HCT116 (cell line): ENCODE measurements around the gene LIMK2.

ENCODE experiments used
- ZNF274 ChIP-seq: fragments of 200-500 bp; sonication (Bioruptor generic); IDR thresholded peaks from 2 replicates; pipeline ENCODE4 v1.6.1; 2014; ENCODE audit warnings: mild to moderate bottlenecking, low read depth, low read length, inconsistent platforms
- TF ChIP-seq, protein P1 (sequence below): IDR thresholded peaks from 2 replicates; pipeline ENCODE4 v1.6.1; 2012; ENCODE audit warnings: low read depth

DNA sequence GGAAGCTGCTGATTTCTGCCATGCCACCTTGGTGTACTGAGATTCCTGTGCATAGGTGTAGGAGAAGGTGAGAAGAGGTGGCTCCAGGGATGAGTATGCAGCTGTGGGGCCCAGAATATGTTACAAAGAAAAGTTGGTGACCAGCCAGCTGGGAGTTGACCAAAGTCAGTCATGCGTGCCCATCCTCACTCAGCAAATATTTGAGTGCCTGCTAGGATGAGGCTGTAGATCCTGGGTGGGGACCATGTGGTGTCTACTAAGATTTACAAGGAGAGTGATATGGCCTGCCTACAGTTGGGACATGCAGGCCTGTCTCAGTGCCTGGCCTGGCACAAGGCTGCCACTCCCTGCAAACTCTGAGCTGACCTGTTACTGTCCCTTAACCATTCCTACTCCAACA is 32.8 kb upstream of the LIMK2 start:
- TF ChIP-seq, protein P1, sequence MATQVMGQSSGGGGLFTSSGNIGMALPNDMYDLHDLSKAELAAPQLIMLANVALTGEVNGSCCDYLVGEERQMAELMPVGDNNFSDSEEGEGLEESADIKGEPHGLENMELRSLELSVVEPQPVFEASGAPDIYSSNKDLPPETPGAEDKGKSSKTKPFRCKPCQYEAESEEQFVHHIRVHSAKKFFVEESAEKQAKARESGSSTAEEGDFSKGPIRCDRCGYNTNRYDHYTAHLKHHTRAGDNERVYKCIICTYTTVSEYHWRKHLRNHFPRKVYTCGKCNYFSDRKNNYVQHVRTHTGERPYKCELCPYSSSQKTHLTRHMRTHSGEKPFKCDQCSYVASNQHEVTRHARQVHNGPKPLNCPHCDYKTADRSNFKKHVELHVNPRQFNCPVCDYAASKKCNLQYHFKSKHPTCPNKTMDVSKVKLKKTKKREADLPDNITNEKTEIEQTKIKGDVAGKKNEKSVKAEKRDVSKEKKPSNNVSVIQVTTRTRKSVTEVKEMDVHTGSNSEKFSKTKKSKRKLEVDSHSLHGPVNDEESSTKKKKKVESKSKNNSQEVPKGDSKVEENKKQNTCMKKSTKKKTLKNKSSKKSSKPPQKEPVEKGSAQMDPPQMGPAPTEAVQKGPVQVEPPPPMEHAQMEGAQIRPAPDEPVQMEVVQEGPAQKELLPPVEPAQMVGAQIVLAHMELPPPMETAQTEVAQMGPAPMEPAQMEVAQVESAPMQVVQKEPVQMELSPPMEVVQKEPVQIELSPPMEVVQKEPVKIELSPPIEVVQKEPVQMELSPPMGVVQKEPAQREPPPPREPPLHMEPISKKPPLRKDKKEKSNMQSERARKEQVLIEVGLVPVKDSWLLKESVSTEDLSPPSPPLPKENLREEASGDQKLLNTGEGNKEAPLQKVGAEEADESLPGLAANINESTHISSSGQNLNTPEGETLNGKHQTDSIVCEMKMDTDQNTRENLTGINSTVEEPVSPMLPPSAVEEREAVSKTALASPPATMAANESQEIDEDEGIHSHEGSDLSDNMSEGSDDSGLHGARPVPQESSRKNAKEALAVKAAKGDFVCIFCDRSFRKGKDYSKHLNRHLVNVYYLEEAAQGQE: no peak
- TF ChIP-seq ZNF274: no peak
